K562 (cell line): Measurements from ENCODE around the gene CLTRN. TPM values are rescaled to one million over a fixed set of nuclear protein-coding genes. Genes with fewer than 3 reads are reported as not detected.
A peak's percentile ranks its signal among the peaks of the same experiment; 100 is the strongest.

Source experiments
- ATAC-seq: fragments of 200-7000 bp; cut with Tn5 transposase; 3 replicates; pipeline ENCODE4 v1.9.1; 2020; ENCODE audit warnings: moderate library complexity
- BruUV-seq: library from RNA; stranded (reverse); fragments of 400-500 nt; replicated peaks from 2 replicates; lab custom pipeline; 2021; lab: Mats Ljungman, UMichigan
- CTCF ChIA-PET: fragments of 300-600 bp; formaldehyde crosslinking; extraction: SDS; loops from one replicate; lab custom pipeline; 2021; ENCODE audit warnings: low intra/inter-chr PET ratio; lab: Yijun Ruan, JAX
- POLR2A ChIA-PET: fragments of 300-600, 350-650 bp; sonication (Branson Sonifier 250); formaldehyde crosslinking; extraction: SDS; loops from one replicate; lab custom pipeline; 2021; ENCODE audit warnings: antibody characterized with exemption, inconsistent platforms; lab: Yijun Ruan, JAX
- DNase-seq, 4 experiments: peaks; one replicate each; pipeline versions ENCODE4 v3.0.0 to v3.0.0-alpha.2; 2011 to 2018; ENCODE audit warnings: low spot score in 3 of 4, mixed read lengths in 3 of 4; ENCODE audit errors: extremely low read depth in 1 of 4
- FAIRE-seq: peaks from 2 replicates; lab custom pipeline; 2011; peaks lifted over from hg19 to GRCh38; lab: Jason Lieb, UNC
- H2AFZ ChIP-seq: 2 replicates; pipeline ENCODE4 v1.6.0; 2011; ENCODE audit warnings: low read depth, low read length, control low read depth, inconsistent platforms
- H3K27ac ChIP-seq: fragments of 200-600 bp; 3 replicates; pipeline ENCODE4 v1.8.0; 2011; ENCODE audit warnings: low read depth, mild to moderate bottlenecking, control low read depth, inconsistent platforms, low read length, moderate library complexity, mixed read lengths; ENCODE audit errors: extremely low read depth
- H3K27me3 ChIP-seq, 2 experiments: fragments of 300-600 bp in 1 of 2; 2 replicates in 1 of 2; 3 replicates in 1 of 2; pipeline versions ENCODE4 v1.6.0 to v1.8.0; 2011; ENCODE audit warnings: inconsistent platforms in 2 of 2, low read length in 2 of 2, mild to moderate bottlenecking in 1 of 2, mixed read lengths in 1 of 2, moderate library complexity in 1 of 2; ENCODE audit not compliant: control insufficient read depth in 2 of 2, insufficient read depth in 2 of 2
- H3K36me3 ChIP-seq: fragments of 300-600 bp; 3 replicates; pipeline ENCODE4 v1.8.0; 2011; ENCODE audit warnings: mild to moderate bottlenecking, low read length, inconsistent platforms; ENCODE audit not compliant: control insufficient read depth, insufficient read depth
- H3K4me1 ChIP-seq, 2 experiments: fragments of 200-600 bp in 1 of 2; replicated peaks in 1 of 2; 2 replicates in 1 of 2; 3 replicates in 1 of 2; pipeline versions ENCODE4 v1.5.1 to v1.8.0; 2011; ENCODE audit warnings: inconsistent platforms in 2 of 2, low read length in 2 of 2, mild to moderate bottlenecking in 1 of 2, mixed read lengths in 1 of 2, moderate library complexity in 1 of 2; ENCODE audit not compliant: control insufficient read depth in 2 of 2, insufficient read depth in 2 of 2
- H3K4me2 ChIP-seq: 2 replicates; pipeline ENCODE4 v1.6.1; 2011; ENCODE audit warnings: low read length, control low read depth, inconsistent platforms, mixed read lengths; ENCODE audit not compliant: insufficient read depth
- H3K4me3 ChIP-seq: fragments of 200-600 bp; sonication (generic), shearing (Covaris generic); 2 replicates; pipeline ENCODE4 v1.5.1; 2016; ENCODE audit warnings: control low read depth, inconsistent platforms
- H3K79me2 ChIP-seq: fragments of 200-600 bp; 3 replicates; pipeline ENCODE4 v1.8.0; 2011; ENCODE audit warnings: low read length, inconsistent platforms; ENCODE audit not compliant: control insufficient read depth, insufficient read depth
- H3K9ac ChIP-seq, 2 experiments: 2 replicates each; pipeline versions ENCODE4 v1.6.0 to v1.6.1; 2011; ENCODE audit warnings: low read depth in 2 of 2, low read length in 2 of 2, control low read depth in 1 of 2, inconsistent platforms in 1 of 2, mild to moderate bottlenecking in 1 of 2, mixed read lengths in 1 of 2; ENCODE audit not compliant: insufficient read depth in 1 of 2
- H3K9me1 ChIP-seq: one replicate; pipeline ENCODE4 v1.6.0; 2011; ENCODE audit warnings: inconsistent platforms, mild to moderate bottlenecking, low read length, moderate library complexity; ENCODE audit not compliant: control insufficient read depth, insufficient read depth
- H3K9me3 ChIP-seq: replicated peaks from 2 replicates; pipeline ENCODE4 v1.5.1; 2011; ENCODE audit warnings: low read depth, low read length, inconsistent platforms; ENCODE audit not compliant: control insufficient read depth, insufficient read depth
- H4K20me1 ChIP-seq: replicated peaks from 2 replicates; pipeline ENCODE4 v1.6.1; 2011; ENCODE audit warnings: low read length, inconsistent platforms, mixed read lengths; ENCODE audit not compliant: control insufficient read depth, insufficient read depth
- KLF16 ChIP-seq: IDR thresholded peaks from 2 replicates; pipeline ENCODE4 v1.6.1; 2016; ENCODE audit warnings: antibody characterized with exemption
- NFIC ChIP-seq: fragments of 450-650 bp; IDR thresholded peaks from 2 replicates; pipeline ENCODE4 v1.6.1; 2017; ENCODE audit warnings: mild to moderate bottlenecking, inconsistent platforms
- NFIX ChIP-seq: fragments of 250-450 bp; sonication (Bioruptor Pico); IDR thresholded peaks from 2 replicates; pipeline ENCODE4 v1.4.0; 2020; ENCODE audit warnings: low read depth, mild to moderate bottlenecking, moderate library complexity
- NR1H2 ChIP-seq: sonication (generic); formaldehyde crosslinking; IDR thresholded peaks from 2 replicates; pipeline ENCODE4 v1.4.0; 2020; ENCODE audit warnings: mild to moderate bottlenecking, missing genetic modification reagents
- TAF9B ChIP-seq: fragments of 450-650 bp; IDR thresholded peaks from 2 replicates; pipeline ENCODE4 v1.6.1; 2018; ENCODE audit warnings: mild to moderate bottlenecking; ENCODE audit not compliant: partially characterized antibody
- ZNF707 ChIP-seq: fragments of 250-450 bp; sonication (Bioruptor Pico); conservative IDR thresholded peaks from 2 replicates; pipeline ENCODE4 v1.8.0; 2022; ENCODE audit warnings: inconsistent platforms, mild to moderate bottlenecking, moderate library complexity
- WGBS: fragments of 100-300 bp; shearing (Covaris generic); methylation state at CpG from one replicate; pipeline ENCODE4 v1.1.6; 2016; ENCODE audit warnings: low coverage, mixed read lengths; ENCODE audit not compliant: insufficient coverage; ENCODE audit errors: missing lambda C conversion rate; 5-methylcytosine and 5-hydroxymethylcytosine counted together
- in situ Hi-C: fragments of 300-500 bp; cut with MboI; formaldehyde crosslinking; loops from 4 replicates; pipeline ENCODE4 v1.15.0; 2018; ENCODE audit warnings: inconsistent platforms, mixed read lengths
- intact Hi-C: fragments of 100-400 bp; cut with micrococcal nuclease; formaldehyde crosslinking; loops from 2 replicates; pipeline ENCODE4 v1.14.2; 2022
- polyA plus RNA-seq, 8 experiments: library from polyadenylated mRNA; depleted of rRNA in 4 of 8; stranded (reverse) in 5 of 8; unstranded in 3 of 8; fragments of >200 nt; fragmentation: Nextera tagmentation in 2 of 8; fragmentation: Illumina TruSeq in 1 of 8; extraction: Ambion mirVana in 2 of 8; extraction: Trizol in 1 of 8; gene quantifications; 2 replicates each; pipeline versions ENCODE4 v1.2.1 to v1.2.3, GENCODE V29; 2011 to 2014; ENCODE audit warnings: inconsistent platforms in 1 of 8, missing spikeins in 1 of 8
- total RNA-seq, 7 experiments: library from RNA; depleted of rRNA in 6 of 7; stranded (reverse); fragments of >200 nt in 6 of 7; fragmentation: Illumina TruSeq in 2 of 7; extraction: Trizol in 2 of 7; gene quantifications; 2 replicates each; pipeline versions ENCODE4 v1.2.1 to v1.2.3, GENCODE V29; 2011 to 2021; ENCODE audit warnings: low replicate concordance in 1 of 7
- TF ChIP-seq, protein P1 (sequence below): fragments of 450-650 bp; IDR thresholded peaks from 2 replicates; pipeline ENCODE4 v1.6.1; 2016
- TF ChIP-seq, protein P2 (sequence below): IDR thresholded peaks from 2 replicates; pipeline ENCODE4 v1.6.1; 2011; ENCODE audit not compliant: insufficient read length; ENCODE audit errors: extremely low read depth

The CLTRN gene
- total and polyA plus RNA-seq, 9 of the 15 experiments (the other 6 are each of a cell fraction or from before 2014, with no cell fraction given) = 0.11 to 0.36 (median 0.18) TPM; not detected in 2

DNA sequence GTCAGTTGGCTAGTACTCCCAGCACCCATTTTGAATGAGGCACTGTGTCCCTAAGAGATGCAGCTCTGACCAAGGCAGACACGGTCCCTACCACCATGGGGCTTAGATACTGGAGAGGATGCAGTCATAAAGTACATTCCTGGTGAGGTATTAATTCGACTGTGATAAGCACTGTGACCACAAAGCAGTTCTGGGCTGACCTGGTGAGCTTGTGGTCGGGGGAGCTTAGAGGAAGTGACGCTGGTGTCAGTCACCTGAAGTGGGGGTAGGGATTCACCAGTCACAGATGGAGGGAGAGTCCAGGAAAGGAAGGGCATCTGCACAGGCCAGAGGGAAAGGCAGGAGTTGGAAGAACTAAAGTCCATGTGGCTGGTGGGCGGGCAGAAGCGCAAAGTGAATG lies 15.8 kb upstream of the CLTRN start (continued):
- TF ChIP-seq, protein P1, sequence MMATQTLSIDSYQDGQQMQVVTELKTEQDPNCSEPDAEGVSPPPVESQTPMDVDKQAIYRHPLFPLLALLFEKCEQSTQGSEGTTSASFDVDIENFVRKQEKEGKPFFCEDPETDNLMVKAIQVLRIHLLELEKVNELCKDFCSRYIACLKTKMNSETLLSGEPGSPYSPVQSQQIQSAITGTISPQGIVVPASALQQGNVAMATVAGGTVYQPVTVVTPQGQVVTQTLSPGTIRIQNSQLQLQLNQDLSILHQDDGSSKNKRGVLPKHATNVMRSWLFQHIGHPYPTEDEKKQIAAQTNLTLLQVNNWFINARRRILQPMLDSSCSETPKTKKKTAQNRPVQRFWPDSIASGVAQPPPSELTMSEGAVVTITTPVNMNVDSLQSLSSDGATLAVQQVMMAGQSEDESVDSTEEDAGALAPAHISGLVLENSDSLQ = peak; percentile 73
- no peak for TF ChIP-seq ZNF707
- TF ChIP-seq, all 486 proteins: peak for 7

DNA sequence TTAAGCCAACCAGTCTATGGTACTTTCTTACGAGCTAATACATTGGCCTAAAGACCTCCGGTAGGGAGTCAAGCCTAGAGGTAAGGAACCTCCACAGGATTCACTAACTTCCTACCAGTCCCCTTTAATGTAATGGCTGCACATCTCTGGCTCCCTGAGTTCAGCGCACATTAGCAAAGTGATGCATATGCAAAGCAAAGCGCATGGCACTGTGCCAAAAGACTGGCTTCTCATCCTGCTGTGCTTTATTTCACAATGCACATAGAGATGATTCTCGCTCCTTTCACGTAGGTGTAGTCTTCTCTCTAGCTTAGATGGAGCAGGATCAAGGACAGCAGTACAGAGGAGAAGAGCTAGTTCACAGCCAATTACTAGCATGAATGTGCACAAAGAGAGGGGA lies 14.6 kb upstream of the CLTRN start:
- CTCF ChIA-PET = no interaction called here
- Histone ChIP-seq H2AFZ (no peak overlapping the region), H3K79me2 (peaks cover 59% of the 10 kb centered on the region), H3K4me2 (no peak overlapping the region), H3K36me3 (peaks cover 40% of the 10 kb centered on the region), H3K9me3 (no peaks in the 10 kb centered on the region), H3K27me3 (no peaks in the 10 kb centered on the region), H3K4me1 (peaks cover 4 to 8% of the 10 kb centered on the region in 2 experiments; a peak in 4 of 5 replicates), H3K4me3 (no peak overlapping the region), H3K9me1 (peaks cover 3% of the 10 kb centered on the region), H4K20me1 (0 out of 2 replicates have a peak, but pooled peaks cover 12% of the 10 kb centered on the region), H3K9ac (no peak overlapping the region), H3K27ac (no peak overlapping the region)
- ATAC-seq (no peak), DNase-seq (no peak), FAIRE-seq (no peak)
- BruUV-seq = no TSS peak
- 88% methylated on average over 6 of the region's 6 CpGs for WGBS
- intact Hi-C loops = no loop called here
- POLR2A ChIA-PET = no interaction called here
- TF ChIP-seq, protein P2, sequence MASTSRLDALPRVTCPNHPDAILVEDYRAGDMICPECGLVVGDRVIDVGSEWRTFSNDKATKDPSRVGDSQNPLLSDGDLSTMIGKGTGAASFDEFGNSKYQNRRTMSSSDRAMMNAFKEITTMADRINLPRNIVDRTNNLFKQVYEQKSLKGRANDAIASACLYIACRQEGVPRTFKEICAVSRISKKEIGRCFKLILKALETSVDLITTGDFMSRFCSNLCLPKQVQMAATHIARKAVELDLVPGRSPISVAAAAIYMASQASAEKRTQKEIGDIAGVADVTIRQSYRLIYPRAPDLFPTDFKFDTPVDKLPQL = no peak
- TF ChIP-seq NR1H2 (CRISPR knock-in tag) (no peak), KLF16 (no peak), NFIC (peak; percentile 93), TAF9B (no peak), NFIX (CRISPR knock-in tag) (peak; percentile 54; the same call in 1 of the 2 replicates)
- in situ Hi-C loops = no loop called here
